Transverse colon (tissue), 4 donors: ENCODE results near the gene SMC2.

Experiments
- EP300 ChIP-seq: sonication (generic); formaldehyde crosslinking; IDR thresholded peaks from one replicate; pipeline ENCODE4 v1.6.1; 2017; ENCODE audit warnings: antibody characterized with exemption, low read depth
- POLR2A ChIP-seq: fragments of 450-650 bp; IDR thresholded peaks from one replicate; pipeline ENCODE4 v1.6.1; 2016; ENCODE audit warnings: antibody characterized with exemption, mild to moderate bottlenecking, moderate library complexity
- POLR2AphosphoS5 ChIP-seq, 3 donors: sonication (generic); formaldehyde crosslinking; IDR thresholded peaks; one replicate each; pipeline ENCODE4 v1.6.1; 2016; ENCODE audit warnings: antibody characterized with exemption in 3 of 3
- TF ChIP-seq, protein P1 (sequence below), 5 experiments: fragments of 200-600 bp in 3 of 5; fragments of 450-650 bp in 2 of 5; sonication (generic) in 3 of 5; IDR thresholded peaks; 1 replicate in 2 of 5; 2 replicates in 3 of 5; pipeline ENCODE4 v1.5.1; 2016 to 2017; ENCODE audit warnings: antibody characterized with exemption in 5 of 5, inconsistent platforms in 3 of 5, mild to moderate bottlenecking in 2 of 5, moderate library complexity in 1 of 5

- TF ChIP-seq, protein P1, sequence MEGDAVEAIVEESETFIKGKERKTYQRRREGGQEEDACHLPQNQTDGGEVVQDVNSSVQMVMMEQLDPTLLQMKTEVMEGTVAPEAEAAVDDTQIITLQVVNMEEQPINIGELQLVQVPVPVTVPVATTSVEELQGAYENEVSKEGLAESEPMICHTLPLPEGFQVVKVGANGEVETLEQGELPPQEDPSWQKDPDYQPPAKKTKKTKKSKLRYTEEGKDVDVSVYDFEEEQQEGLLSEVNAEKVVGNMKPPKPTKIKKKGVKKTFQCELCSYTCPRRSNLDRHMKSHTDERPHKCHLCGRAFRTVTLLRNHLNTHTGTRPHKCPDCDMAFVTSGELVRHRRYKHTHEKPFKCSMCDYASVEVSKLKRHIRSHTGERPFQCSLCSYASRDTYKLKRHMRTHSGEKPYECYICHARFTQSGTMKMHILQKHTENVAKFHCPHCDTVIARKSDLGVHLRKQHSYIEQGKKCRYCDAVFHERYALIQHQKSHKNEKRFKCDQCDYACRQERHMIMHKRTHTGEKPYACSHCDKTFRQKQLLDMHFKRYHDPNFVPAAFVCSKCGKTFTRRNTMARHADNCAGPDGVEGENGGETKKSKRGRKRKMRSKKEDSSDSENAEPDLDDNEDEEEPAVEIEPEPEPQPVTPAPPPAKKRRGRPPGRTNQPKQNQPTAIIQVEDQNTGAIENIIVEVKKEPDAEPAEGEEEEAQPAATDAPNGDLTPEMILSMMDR (IDR thresholded peaks at IDR 0.05), result no peak
- TF ChIP-seq EP300 (no peak), POLR2A (no peak), POLR2AphosphoS5 (IDR thresholded peaks at IDR 0.05) (no peak)
Observed at GRCh38 chr9:104087894-104088293, 6.2 kb upstream of the SMC2 start.
